Middle frontal gyrus (tissue), 1 donor: ENCODE data around the gene PMF1.
"Not testable (repeated sequence)": the region's sequence is repeated elsewhere in the genome, so short reads cannot be mapped to it uniquely, and the experiment has no call there.

Source experiments
- DNase-seq: peaks from one replicate; pipeline ENCODE4 v3.0.0-alpha.2; 2015; ENCODE audit warnings: low spot score; ENCODE audit errors: extremely low spot score

The PMF1 gene

GRCh38 chr1:156212833-156213643 lies at the start of gene PMF1:
TSS of gene PMF1 (plus strand) at chr1:156213007. CDS start at chr1:156213016, 9 bp downstream.
- DNase-seq: peak; percentile 96

GRCh38 chr1:156163712-156164111 lies 49.1 kb upstream of the PMF1 start:
- no peak for DNase-seq

GRCh38 chr1:156164125-156164831 lies 48.5 kb upstream of the PMF1 start:
- DNase-seq: no peak

GRCh38 chr1:156165083-156165482 lies 47.7 kb upstream of the PMF1 start:
- DNase-seq: no peak

- no peak for DNase-seq
Measured at GRCh38 chr1:156167536-156167935, 45.3 kb upstream of the PMF1 start.

- no peak for DNase-seq
Measured at GRCh38 chr1:156172696-156173470, 39.9 kb upstream of the PMF1 start.

GRCh38 chr1:156176610-156177210 lies 36.1 kb upstream of the PMF1 start:
- DNase-seq: no peak

- DNase-seq: no peak
Measured at GRCh38 chr1:156177919-156178654, 34.7 kb upstream of the PMF1 start.

- DNase-seq: no peak
Measured at GRCh38 chr1:156180471-156180870, 32.3 kb upstream of the PMF1 start.

GRCh38 chr1:156181391-156181924 lies 31.3 kb upstream of the PMF1 start:
- not testable (repeated sequence) for DNase-seq

- not testable (repeated sequence) for DNase-seq
Measured at GRCh38 chr1:156182010-156182779, 30.6 kb upstream of the PMF1 start.

- DNase-seq: not testable (repeated sequence)
Measured at GRCh38 chr1:156186347-156187177, 26.2 kb upstream of the PMF1 start.

- DNase-seq: not testable (repeated sequence)
Measured at GRCh38 chr1:156190265-156190664, 22.5 kb upstream of the PMF1 start.

- DNase-seq: no peak
Measured at GRCh38 chr1:156191292-156191964, 21.4 kb upstream of the PMF1 start.

GRCh38 chr1:156193208-156193487 lies 19.7 kb upstream of the PMF1 start:
- DNase-seq: no peak

- peak; percentile 98 for DNase-seq
Measured at GRCh38 chr1:156193488-156194299, 19.1 kb upstream of the PMF1 start, which contains the start of gene SLC25A44. TSS of gene SLC25A44 (plus strand) at chr1:156194104. CDS start at chr1:156199848, 5,744 bp downstream.

GRCh38 chr1:156194300-156194652 lies 18.5 kb upstream of the PMF1 start:
- DNase-seq: no peak

GRCh38 chr1:156195853-156196252 lies 17.0 kb upstream of the PMF1 start:
- no peak for DNase-seq
